ENCODE data around the gene RUFY3. TPM values are rescaled to one million over a fixed set of nuclear protein-coding genes. Genes with fewer than 3 reads are reported as not detected.

The RUFY3 gene
- polyA plus RNA-seq, 3 donors: 102 to 205 (median 113) TPM

Other genes starting within 250 kb of the RUFY3 start
- under 1 TPM in 1 of 3 donors, not detected in 2; 0.34 TPM for gene MUC7, start 249.8 kb upstream of the RUFY3 start, polyA plus RNA-seq (ENCODE audit: insufficient read length in 3 of 3)
- gene AMTN, start 203.4 kb upstream of the RUFY3 start, polyA plus RNA-seq (ENCODE audit: insufficient read length in 3 of 3): not detected
- 1 to 10 TPM; 1.4 to 1.7 (median 1.6) TPM for gene AMBN, start 129.7 kb upstream of the RUFY3 start, polyA plus RNA-seq (ENCODE audit: insufficient read length in 3 of 3)
- gene ENAM, start 93.2 kb upstream of the RUFY3 start, polyA plus RNA-seq (ENCODE audit: insufficient read length in 3 of 3): 1 to 10 TPM; 4.0 to 7.2 (median 6.8) TPM
- gene JCHAIN, start 55.5 kb upstream of the RUFY3 start, polyA plus RNA-seq (ENCODE audit: insufficient read length in 3 of 3): 1 to 10 TPM in 1 of 3 donors, under 1 TPM in 2; 0.44 to 1.2 (median 0.88) TPM
- 10 to 100 TPM; 41.4 to 56.0 (median 49.5) TPM for gene UTP3, start 33.4 kb upstream of the RUFY3 start, polyA plus RNA-seq (ENCODE audit: insufficient read length in 3 of 3)
- gene GRSF1, start 117.9 kb downstream of the RUFY3 start, polyA plus RNA-seq (ENCODE audit: insufficient read length in 3 of 3): 100 to 1,000 TPM; 119 to 146 (median 128) TPM
- 10 to 100 TPM; 35.2 to 73.4 (median 48.4) TPM for gene MOB1B, start 180.4 kb downstream of the RUFY3 start, polyA plus RNA-seq (ENCODE audit: insufficient read length in 3 of 3)

Measured in renal cortex interstitium (tissue), 3 donors.